BLaER1 treated with 17β-estradiol and CSF1 and Interleukin-3, amounts not matched to agents 10 nM and 100 nM (cell line): Measurements from ENCODE around the gene AOPEP.

ENCODE experiments used
- H3K27ac ChIP-seq, 11 experiments: shearing (Covaris generic); formaldehyde crosslinking; 2 replicates each; pipeline ENCODE4 v1.8.1; 2022
- H3K27me3 ChIP-seq, 11 experiments: shearing (Covaris generic); formaldehyde crosslinking; 2 replicates each; pipeline ENCODE4 v1.8.1; 2022
- H3K36me3 ChIP-seq, 11 experiments: shearing (Covaris generic); formaldehyde crosslinking; 2 replicates each; pipeline ENCODE4 v1.8.1; 2022
- H3K4me1 ChIP-seq, 10 experiments: shearing (Covaris generic); formaldehyde crosslinking; 2 replicates each; pipeline ENCODE4 v1.8.1; 2022
- H3K4me2 ChIP-seq, 11 experiments: shearing (Covaris generic); formaldehyde crosslinking; 2 replicates each; pipeline ENCODE4 v1.8.1; 2022
- H3K4me3 ChIP-seq, 10 experiments: shearing (Covaris generic); formaldehyde crosslinking; 2 replicates each; pipeline ENCODE4 v1.8.1; 2022
- H3K9ac ChIP-seq, 11 experiments: shearing (Covaris generic); formaldehyde crosslinking; 2 replicates each; pipeline ENCODE4 v1.8.1; 2022
- H3K9me3 ChIP-seq, 11 experiments: shearing (Covaris generic); formaldehyde crosslinking; replicated peaks in 1 of 11; 2 replicates each; pipeline ENCODE4 v1.8.1; 2022
- H4K20me1 ChIP-seq, 11 experiments: shearing (Covaris generic); formaldehyde crosslinking; 2 replicates each; pipeline ENCODE4 v1.8.1; 2022
- Cebpa-rat ChIP-seq, 11 experiments: shearing (Covaris generic); IDR thresholded peaks; 2 replicates each; pipeline ENCODE4 v1.8.1; 2022

Gene AOPEP

DNA sequence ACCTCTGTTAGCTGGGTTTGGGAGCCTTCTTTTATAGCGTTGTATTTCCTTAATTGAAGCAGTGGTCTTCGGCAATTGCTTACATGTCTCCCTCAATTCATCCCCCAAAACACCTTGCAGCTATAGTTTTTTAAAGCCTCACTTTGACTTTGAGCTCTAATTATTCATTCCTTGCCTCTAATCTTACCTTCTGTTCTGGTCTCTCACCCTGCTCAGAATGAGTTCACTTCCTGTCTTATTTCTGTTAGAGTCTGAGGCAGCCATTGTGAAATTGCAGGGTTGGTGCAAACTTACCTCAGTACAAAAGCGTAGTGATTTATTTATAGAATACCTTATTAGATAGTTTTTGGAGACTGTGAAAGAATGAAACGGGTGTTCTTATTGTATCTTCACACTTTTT is 35.0 kb downstream of the AOPEP start:
- no peak for TF ChIP-seq Cebpa-rat (IDR thresholded peaks at IDR 0.05)

DNA sequence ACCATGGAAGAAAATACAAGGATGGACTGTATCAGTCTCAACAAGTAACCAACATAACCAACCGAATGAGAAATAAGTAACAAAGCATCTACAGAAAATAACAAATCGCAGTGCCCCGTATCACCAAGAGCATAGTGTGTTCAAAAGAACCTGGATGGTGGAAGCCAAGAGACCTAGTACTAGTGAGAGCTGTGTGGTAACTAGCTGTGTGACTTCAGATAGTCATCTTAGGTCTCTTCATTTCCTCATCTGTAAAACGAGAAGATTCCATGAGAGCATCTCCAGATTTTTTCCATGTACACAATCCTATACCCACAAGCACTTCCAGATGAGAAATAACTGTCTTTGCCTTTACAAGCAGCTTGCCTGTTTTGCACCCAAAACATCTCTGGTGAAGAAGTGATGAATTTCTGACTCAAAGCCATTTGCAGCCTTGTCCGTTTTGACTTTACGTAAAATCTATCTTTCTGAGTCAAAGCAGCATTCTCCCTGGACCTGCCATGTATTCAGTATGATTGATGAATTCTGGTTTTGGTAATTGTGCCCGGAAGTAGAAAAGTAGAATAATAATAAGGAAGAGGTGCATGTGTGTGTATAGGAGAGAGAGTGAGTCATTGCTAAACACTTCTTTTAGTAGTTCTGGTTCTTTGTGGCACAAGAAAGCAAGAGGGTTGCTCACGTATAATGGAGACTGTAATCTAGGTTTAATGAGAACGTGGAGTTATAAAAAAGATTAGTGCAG is 41.0 kb downstream of the AOPEP start:
- Histone ChIP-seq H3K4me2 (no peak overlapping the region), H3K36me3 (peaks cover 8 to 60% (median 42%) of the 10 kb centered on the region in 11 experiments; a peak in 21 of 22 replicates), H3K9me3 (peaks cover 0 to 15% (median 8%) of the 10 kb centered on the region in 11 experiments; a peak in 7 of 22 replicates), H3K4me1 (no peaks in the 10 kb centered on the region), H4K20me1 (peaks cover 0 to 15% (median 0%) of the 10 kb centered on the region in 11 experiments; a peak in 4 of 22 replicates), H3K27ac (no peak overlapping the region), H3K27me3 (no peaks in the 10 kb centered on the region), H3K4me3 (no peak overlapping the region), H3K9ac (no peak overlapping the region)
- no peak for TF ChIP-seq Cebpa-rat (IDR thresholded peaks at IDR 0.05)

More for the DNA sequence above, 35.0 kb downstream of the AOPEP start:
- H4K20me1 ChIP-seq = peaks cover 0 to 11% (median 0%) of the 10 kb centered on the region in 11 experiments; a peak in 3 of 22 replicates
- H3K36me3 ChIP-seq = peaks cover 32 to 55% (median 43%) of the 10 kb centered on the region in 11 experiments
- no peak overlapping the region for H3K27ac ChIP-seq
- no peak overlapping the region for H3K4me2 ChIP-seq
- H3K4me3 ChIP-seq = no peak overlapping the region
- H3K27me3 ChIP-seq = no peaks in the 10 kb centered on the region
- H3K9ac ChIP-seq = no peak overlapping the region
- peaks cover 0 to 15% (median 7%) of the 10 kb centered on the region in 11 experiments; a peak in 7 of 22 replicates for H3K9me3 ChIP-seq
- H3K4me1 ChIP-seq = peaks cover 0 to 5% (median 0%) of the 10 kb centered on the region in 10 experiments; a peak in 1 of 20 replicates

- Histone ChIP-seq H3K27ac (no peak overlapping the region), H3K27me3 (no peaks in the 10 kb centered on the region)
Measured at GRCh38 chr9:94768766-94769165, 42.3 kb downstream of the AOPEP start.

GRCh38 chr9:94770334-94770733 is 43.8 kb downstream of the AOPEP start:
- no peak overlapping the region for H3K4me2 ChIP-seq
- H4K20me1 ChIP-seq = peaks cover 0 to 11% (median 0%) of the 10 kb centered on the region in 11 experiments; a peak in 4 of 22 replicates
- H3K27ac ChIP-seq = no peak overlapping the region
- H3K27me3 ChIP-seq = no peaks in the 10 kb centered on the region
- no peaks in the 10 kb centered on the region for H3K4me1 ChIP-seq
- peaks cover 0 to 11% (median 8%) of the 10 kb centered on the region in 11 experiments; a peak in 7 of 22 replicates for H3K9me3 ChIP-seq
- H3K4me3 ChIP-seq = no peak overlapping the region
- H3K36me3 ChIP-seq = peaks cover 21 to 59% (median 47%) of the 10 kb centered on the region in 11 experiments
- H3K9ac ChIP-seq = no peak overlapping the region
- TF ChIP-seq Cebpa-rat (IDR thresholded peaks at IDR 0.05) = no peak

More at GRCh38 chr9:94768766-94769165, 42.3 kb downstream of the AOPEP start:
- Histone ChIP-seq H3K36me3 (peaks cover 20 to 67% (median 48%) of the 10 kb centered on the region in 11 experiments), H3K4me1 (no peaks in the 10 kb centered on the region), H3K4me2 (no peak overlapping the region), H3K4me3 (no peak overlapping the region), H3K9me3 (peaks cover 0 to 15% (median 8%) of the 10 kb centered on the region in 11 experiments; a peak in 7 of 22 replicates), H4K20me1 (peaks cover 0 to 15% (median 0%) of the 10 kb centered on the region in 11 experiments; a peak in 4 of 22 replicates), H3K9ac (no peak overlapping the region)
- TF ChIP-seq Cebpa-rat (IDR thresholded peaks at IDR 0.05) = no peak

DNA sequence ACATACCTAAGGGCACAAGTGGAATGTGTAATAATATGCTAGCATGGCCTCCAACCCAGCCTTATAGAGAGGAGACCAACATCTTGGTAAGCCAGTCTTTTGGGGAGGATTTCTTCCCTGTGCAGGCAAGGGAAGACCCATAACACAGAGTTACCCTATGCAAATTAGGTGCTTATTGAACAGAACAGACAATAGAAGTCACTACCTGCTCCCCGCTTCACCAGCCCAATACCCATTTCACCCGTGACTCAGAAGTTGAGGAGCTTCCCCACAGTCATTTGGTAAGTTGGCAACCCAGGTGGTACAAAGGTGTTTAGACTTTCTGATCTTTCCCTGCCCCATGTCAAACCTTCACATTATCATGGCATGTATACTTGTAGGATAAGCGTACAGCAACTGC is 44.6 kb downstream of the AOPEP start:
- Histone ChIP-seq H3K27ac (no peak overlapping the region), H3K9ac (no peak overlapping the region), H3K4me2 (no peak overlapping the region), H3K4me3 (no peak overlapping the region), H3K9me3 (peaks cover 0 to 7% (median 3%) of the 10 kb centered on the region in 11 experiments; a peak in 7 of 22 replicates), H4K20me1 (peaks cover 0 to 11% (median 0%) of the 10 kb centered on the region in 11 experiments; a peak in 4 of 22 replicates), H3K27me3 (no peaks in the 10 kb centered on the region), H3K4me1 (no peaks in the 10 kb centered on the region), H3K36me3 (peaks cover 16 to 55% (median 45%) of the 10 kb centered on the region in 11 experiments)
- TF ChIP-seq Cebpa-rat (IDR thresholded peaks at IDR 0.05) = no peak

GRCh38 chr9:94772144-94772543 is 45.6 kb downstream of the AOPEP start:
- Histone ChIP-seq H3K4me1 (no peaks in the 10 kb centered on the region), H3K9ac (no peak overlapping the region), H3K9me3 (0 out of 22 replicates have a peak, but pooled peaks cover 0 to 4% (median 0%) of the 10 kb centered on the region in 11 experiments), H4K20me1 (peaks cover 0 to 11% (median 0%) of the 10 kb centered on the region in 11 experiments; a peak in 4 of 22 replicates), H3K36me3 (peaks cover 13 to 47% (median 43%) of the 10 kb centered on the region in 11 experiments; a peak in 20 of 22 replicates), H3K27me3 (no peaks in the 10 kb centered on the region), H3K4me3 (no peak overlapping the region), H3K27ac (no peak overlapping the region), H3K4me2 (no peak overlapping the region)
- TF ChIP-seq Cebpa-rat (IDR thresholded peaks at IDR 0.05) = no peak

DNA sequence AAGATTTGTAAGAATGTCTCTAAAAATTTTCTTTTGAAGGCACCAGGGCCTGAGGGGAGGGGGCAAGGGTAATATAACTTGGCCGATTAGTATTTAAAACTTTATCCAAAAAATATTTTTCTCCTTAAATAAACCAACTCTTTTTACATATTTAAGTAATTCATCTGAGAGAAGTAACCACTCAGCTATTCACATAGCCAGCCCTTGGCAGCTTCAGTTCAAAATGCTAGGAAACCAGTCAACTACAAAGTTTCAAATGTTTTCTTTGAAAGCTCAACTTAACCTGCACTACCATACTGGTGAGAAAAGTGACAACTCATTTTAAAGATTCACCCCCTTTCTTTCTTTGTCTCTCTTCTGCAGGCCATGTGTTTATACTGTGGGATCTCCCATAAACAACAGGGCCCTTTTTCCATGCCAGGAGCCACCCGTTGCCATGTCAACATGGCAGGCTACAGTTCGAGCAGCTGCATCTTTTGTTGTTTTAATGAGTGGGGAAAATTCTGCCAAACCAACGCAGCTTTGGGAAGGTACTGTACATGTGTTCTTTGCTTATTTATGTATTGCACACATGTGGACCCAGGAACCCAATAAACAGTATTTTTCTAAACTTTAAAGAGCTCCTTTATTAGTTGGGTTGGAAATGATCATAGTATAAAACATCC is 46.3 kb downstream of the AOPEP start:
- H4K20me1 ChIP-seq = peaks cover 0 to 11% (median 0%) of the 10 kb centered on the region in 11 experiments; a peak in 4 of 22 replicates
- peaks cover 7 to 41% (median 37%) of the 10 kb centered on the region in 11 experiments; a peak in 20 of 22 replicates for H3K36me3 ChIP-seq
- H3K4me2 ChIP-seq = no peak overlapping the region
- 0 out of 22 replicates have a peak, but pooled peaks cover 0 to 4% (median 0%) of the 10 kb centered on the region in 11 experiments for H3K9me3 ChIP-seq
- H3K4me1 ChIP-seq = no peaks in the 10 kb centered on the region
- no peaks in the 10 kb centered on the region for H3K27me3 ChIP-seq
- no peak overlapping the region for H3K4me3 ChIP-seq
- no peak overlapping the region for H3K9ac ChIP-seq
- TF ChIP-seq Cebpa-rat (IDR thresholded peaks at IDR 0.05) = no peak
- H3K27ac ChIP-seq = no peak overlapping the region

DNA sequence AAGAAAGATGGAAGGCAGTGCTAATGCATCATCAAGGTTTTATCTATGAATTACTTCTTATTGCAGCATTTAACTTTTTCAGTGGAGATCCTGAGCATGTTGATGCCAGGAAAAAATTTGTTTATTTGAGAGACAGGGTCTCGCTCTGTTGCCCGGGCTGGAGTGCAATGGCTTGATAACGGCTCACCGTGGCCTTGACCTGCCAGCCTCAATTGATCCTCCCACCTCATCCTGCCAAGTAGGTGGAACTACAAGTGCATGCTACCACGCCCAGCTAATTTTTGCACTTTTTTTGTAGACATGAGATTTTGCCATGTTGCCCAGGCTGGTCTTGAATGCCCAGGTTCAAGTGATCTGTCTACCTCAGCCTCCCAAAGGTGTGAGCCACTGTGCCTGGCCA is 47.2 kb downstream of the AOPEP start:
- no peak overlapping the region for H3K27ac ChIP-seq
- H3K4me1 ChIP-seq = no peaks in the 10 kb centered on the region
- no peak overlapping the region for H3K9ac ChIP-seq
- H3K9me3 ChIP-seq = 0 out of 22 replicates have a peak, but pooled peaks cover 0 to 4% (median 0%) of the 10 kb centered on the region in 11 experiments
- H3K4me3 ChIP-seq = no peak overlapping the region
- TF ChIP-seq Cebpa-rat (IDR thresholded peaks at IDR 0.05) = no peak
- no peak overlapping the region for H3K4me2 ChIP-seq
- no peaks in the 10 kb centered on the region for H3K27me3 ChIP-seq
- H3K36me3 ChIP-seq = peaks cover 11 to 41% (median 33%) of the 10 kb centered on the region in 11 experiments; a peak in 20 of 22 replicates
- H4K20me1 ChIP-seq = peaks cover 0 to 11% (median 0%) of the 10 kb centered on the region in 11 experiments; a peak in 4 of 22 replicates

DNA sequence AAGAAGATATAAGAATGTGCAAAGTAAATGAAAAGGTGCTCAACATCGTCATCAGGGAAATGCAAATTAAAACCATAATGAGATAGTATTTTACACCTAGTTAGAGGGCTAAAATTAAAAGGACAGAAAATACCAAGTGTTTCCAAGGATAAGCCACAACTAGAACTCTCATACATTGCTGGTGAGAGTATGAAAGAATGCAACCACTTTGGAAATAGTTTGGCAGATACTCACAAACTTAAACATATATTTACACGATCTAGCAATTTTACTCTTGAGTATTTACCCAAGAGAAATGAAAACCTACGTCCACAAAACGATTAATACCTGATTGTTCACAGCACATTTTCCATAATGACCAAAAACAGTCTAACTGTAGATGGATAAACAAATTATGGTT is 51.5 kb downstream of the AOPEP start:
- H3K9ac ChIP-seq = no peak overlapping the region

More for the DNA sequence above, 51.5 kb downstream of the AOPEP start:
- no peak for TF ChIP-seq Cebpa-rat (IDR thresholded peaks at IDR 0.05)
- Histone ChIP-seq H3K9me3 (no peaks in the 10 kb centered on the region), H3K4me3 (no peak overlapping the region), H3K36me3 (peaks cover 8 to 21% (median 12%) of the 10 kb centered on the region in 11 experiments; a peak in 19 of 22 replicates), H3K27me3 (no peaks in the 10 kb centered on the region), H3K4me1 (peaks cover 0 to 17% (median 9%) of the 10 kb centered on the region in 10 experiments; a peak in 13 of 20 replicates), H3K27ac (no peak overlapping the region), H4K20me1 (no peaks in the 10 kb centered on the region), H3K4me2 (no peak overlapping the region)
